ENCODE results near the gene CDHR2. TPM values are rescaled to one million over a fixed set of nuclear protein-coding genes. Genes with fewer than 3 reads are reported as not detected.

CDHR2 gene
- total RNA-seq, 6 experiments from 2014 or later = not detected

- Mint-ChIP-seq H3K27me3 (ENCODE audit: insufficient read depth) (peaks cover 2% of the 10 kb centered on the region; the same call in 1 of the 2 replicates), H3K27ac (no peak overlapping the region), H3K9me3 (no peaks in the 10 kb centered on the region), H3K4me3 (no peak overlapping the region), H3K36me3 (ENCODE audit: low read depth) (no peaks in the 10 kb centered on the region), H3K4me1 (ENCODE audit: low read depth) (peaks cover 7% of the 10 kb centered on the region)
- TF ChIP-seq CTCF (IDR thresholded peaks at IDR 0.05) = no peak
- DNase-seq = no peak
These were observed 56.9 kb downstream of the CDHR2 start for GRCh38 chr5:176606032-176606431.

GRCh38 chr5:176606875-176607274, 57.7 kb downstream of the CDHR2 start:
- H3K36me3 Mint-ChIP-seq (ENCODE audit: low read depth) = no peaks in the 10 kb centered on the region
- no peak overlapping the region for H3K4me3 Mint-ChIP-seq
- DNase-seq = no peak
- H3K4me1 Mint-ChIP-seq (ENCODE audit: low read depth) = peaks cover 12% of the 10 kb centered on the region
- TF ChIP-seq CTCF (IDR thresholded peaks at IDR 0.05) = no peak
- H3K27me3 Mint-ChIP-seq (ENCODE audit: insufficient read depth) = no peaks in the 10 kb centered on the region; the same call in 1 of the 2 replicates
- H3K27ac Mint-ChIP-seq = no peak overlapping the region
- no peaks in the 10 kb centered on the region for H3K9me3 Mint-ChIP-seq

GRCh38 chr5:176608142-176608705, 59.1 kb downstream of the CDHR2 start:
- Mint-ChIP-seq H3K27ac (no peak overlapping the region), H3K4me3 (peak overlapping the region; percentile 92; the same call in 1 of the 2 replicates), H3K9me3 (no peaks in the 10 kb centered on the region), H3K27me3 (ENCODE audit: insufficient read depth) (no peaks in the 10 kb centered on the region; the same call in 1 of the 2 replicates), H3K4me1 (ENCODE audit: low read depth) (peaks cover 12% of the 10 kb centered on the region), H3K36me3 (ENCODE audit: low read depth) (no peaks in the 10 kb centered on the region)
- DNase-seq = no peak
- TF ChIP-seq CTCF (IDR thresholded peaks at IDR 0.05) = no peak

GRCh38 chr5:176608937-176609723, 60.0 kb downstream of the CDHR2 start:
- H3K27ac Mint-ChIP-seq = no peak overlapping the region
- H3K36me3 Mint-ChIP-seq (ENCODE audit: low read depth) = no peaks in the 10 kb centered on the region
- no peak for DNase-seq
- peak overlapping the region; percentile 92 for H3K4me3 Mint-ChIP-seq
- 0 out of 2 replicates have a peak, but pooled peaks have one; percentile 5 for TF ChIP-seq CTCF (IDR thresholded peaks at IDR 0.05)
- no peaks in the 10 kb centered on the region for H3K9me3 Mint-ChIP-seq
- H3K27me3 Mint-ChIP-seq (ENCODE audit: insufficient read depth) = no peaks in the 10 kb centered on the region; the same call in 1 of the 2 replicates
- H3K4me1 Mint-ChIP-seq (ENCODE audit: low read depth) = peaks cover 19% of the 10 kb centered on the region

GRCh38 chr5:176609724-176610434, 60.7 kb downstream of the CDHR2 start, which contains the start of gene GPRIN1:
GPRIN1 (minus strand) TSS chr5:176610156; CDS start chr5:176599834, 10,322 bp downstream.
- no peak for DNase-seq
- Mint-ChIP-seq H3K9me3 (no peaks in the 10 kb centered on the region), H3K4me3 (peak within 1 kb of the TSS; percentile 92), H3K36me3 (ENCODE audit: low read depth) (no peaks in the 10 kb centered on the region), H3K4me1 (ENCODE audit: low read depth) (peaks cover 27% of the 10 kb centered on the region), H3K27ac (no peak within 1 kb of the TSS), H3K27me3 (ENCODE audit: insufficient read depth) (peaks cover 1% of the 10 kb centered on the region; the same call in 1 of the 2 replicates)
- peak; percentile 55 for TF ChIP-seq CTCF (IDR thresholded peaks at IDR 0.05)
